Measurements from ENCODE around the gene NR4A3. TPM values are rescaled to one million over a fixed set of nuclear protein-coding genes. Genes with fewer than 3 reads are reported as not detected.
"Not testable (repeated sequence)": the region's sequence is repeated elsewhere in the genome, so short reads cannot be mapped to it uniquely, and the experiment has no call there.

The NR4A3 gene
- total RNA-seq, 4 donors from 2014 or later = 1.8 to 34.0 (median 3.8) TPM

- Histone ChIP-seq H3K9me3 (no peaks in the 10 kb centered on the region), H3K4me3 (no peak overlapping the region), H3K27ac (no peak overlapping the region), H3K27me3 (no peaks in the 10 kb centered on the region), H3K36me3 (peaks cover 0 to 3% of the 10 kb centered on the region in 2 donors), H3K4me1 (no peaks in the 10 kb centered on the region)
- ATAC-seq = no peak
- intact Hi-C loops (cut with DNase I; ENCODE audit: low total_unique reads) = no loop called here
- TF ChIP-seq CTCF (IDR thresholded peaks at IDR 0.05 in 4 of 5, conservative IDR thresholded peaks at IDR 0.05 in 1 of 5) (no peak), POLR2A (IDR thresholded peaks at IDR 0.05) (no peak)
- no peak for DNase-seq
- in situ Hi-C loops (cut with MboI; ENCODE audit: low sequenced_read_pairs in 4 of 4) = no loop called here
These were observed 30.9 kb downstream of the NR4A3 start for GRCh38 chr9:99852617-99853016.

DNA sequence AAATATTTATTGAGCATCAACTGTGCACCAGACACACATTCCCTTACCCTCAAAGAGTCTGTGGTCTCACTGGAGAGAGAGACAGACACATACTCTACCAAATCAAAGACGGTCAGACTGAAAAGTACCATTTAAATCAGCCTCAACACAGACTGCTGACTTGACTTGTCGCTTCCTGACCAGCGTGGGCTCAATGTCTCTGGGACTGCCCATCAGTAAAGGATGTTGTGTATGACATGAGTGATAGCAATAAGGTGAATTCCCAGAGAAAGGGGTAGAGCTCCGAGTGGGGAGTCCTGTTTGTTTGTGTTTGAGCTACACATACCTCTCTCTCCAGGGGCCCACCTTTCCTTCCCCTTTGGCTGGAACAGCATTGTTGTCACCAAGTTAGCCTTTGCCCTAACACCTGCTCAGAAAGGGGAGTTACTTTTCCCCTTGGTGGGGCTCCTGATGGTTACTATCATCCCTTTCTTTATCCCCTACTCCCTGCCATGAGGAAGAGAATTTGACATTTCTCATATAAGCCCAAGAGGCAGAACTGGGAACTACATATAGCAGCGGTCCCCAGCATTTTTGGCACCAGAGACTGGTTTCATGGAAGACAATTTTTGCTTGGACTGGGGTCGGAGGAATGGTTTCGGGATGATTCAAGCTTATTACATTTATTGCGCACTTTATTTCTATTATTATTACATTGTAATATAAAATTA is 33.9 kb downstream of the NR4A3 start:
- peak in 1 of 5 experiments; percentile 14 for TF ChIP-seq CTCF (IDR thresholded peaks at IDR 0.05 in 4 of 5, conservative IDR thresholded peaks at IDR 0.05 in 1 of 5)
- TF ChIP-seq POLR2A (IDR thresholded peaks at IDR 0.05) = no peak
- Histone ChIP-seq H3K4me3 (no peak overlapping the region), H3K27ac (no peak overlapping the region), H3K27me3 (no peaks in the 10 kb centered on the region), H3K36me3 (no peaks in the 10 kb centered on the region), H3K9me3 (no peaks in the 10 kb centered on the region), H3K4me1 (no peaks in the 10 kb centered on the region)
- ATAC-seq = no peak
- no peak for DNase-seq
- in situ Hi-C loops (cut with MboI; ENCODE audit: low sequenced_read_pairs in 4 of 4) (no loop called here), intact Hi-C loops (cut with DNase I; ENCODE audit: low total_unique reads) (no loop called here)

DNA sequence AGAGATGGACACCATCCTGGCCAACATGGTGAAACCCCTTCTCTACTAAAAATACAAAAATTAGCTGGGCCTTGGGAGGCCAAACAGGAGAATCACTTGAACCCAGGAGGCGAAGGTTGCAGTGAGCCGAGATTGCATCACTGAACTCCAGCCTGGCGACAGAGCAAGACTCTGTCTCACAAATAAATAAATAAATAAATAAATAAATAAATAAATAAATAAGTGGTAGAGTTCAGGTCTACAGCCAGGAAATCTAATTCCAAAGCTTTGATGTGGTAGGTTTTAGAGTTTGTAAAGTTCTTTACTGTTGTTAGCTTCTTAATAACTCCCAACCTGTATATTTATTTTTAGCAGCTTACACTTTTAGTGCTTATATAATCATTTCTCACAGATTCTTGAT is 35.9 kb downstream of the NR4A3 start:
- H3K4me1 ChIP-seq; H3K36me3 ChIP-seq; H3K27ac ChIP-seq; H3K4me3 ChIP-seq; H3K9me3 ChIP-seq; H3K27me3 ChIP-seq; DNase-seq; in situ Hi-C loops (cut with MboI; ENCODE audit: low sequenced_read_pairs in 4 of 4); ATAC-seq; intact Hi-C loops (cut with DNase I; ENCODE audit: low total_unique reads): not testable (repeated sequence)

GRCh38 chr9:99858087-99858486 is 36.4 kb downstream of the NR4A3 start:
- no peaks in the 10 kb centered on the region for H3K4me1 ChIP-seq
- DNase-seq (no peak), ATAC-seq (no peak)
- intact Hi-C loops (cut with DNase I; ENCODE audit: low total_unique reads) (no loop called here), in situ Hi-C loops (cut with MboI; ENCODE audit: low sequenced_read_pairs in 4 of 4) (no loop called here)
- H3K4me3 ChIP-seq = no peak overlapping the region
- no peak overlapping the region for H3K27ac ChIP-seq
- no peaks in the 10 kb centered on the region for H3K27me3 ChIP-seq
- no peak for TF ChIP-seq POLR2A (IDR thresholded peaks at IDR 0.05)
- no peak for TF ChIP-seq CTCF (IDR thresholded peaks at IDR 0.05 in 4 of 5, conservative IDR thresholded peaks at IDR 0.05 in 1 of 5)
- no peaks in the 10 kb centered on the region for H3K36me3 ChIP-seq
- H3K9me3 ChIP-seq = no peaks in the 10 kb centered on the region

DNA sequence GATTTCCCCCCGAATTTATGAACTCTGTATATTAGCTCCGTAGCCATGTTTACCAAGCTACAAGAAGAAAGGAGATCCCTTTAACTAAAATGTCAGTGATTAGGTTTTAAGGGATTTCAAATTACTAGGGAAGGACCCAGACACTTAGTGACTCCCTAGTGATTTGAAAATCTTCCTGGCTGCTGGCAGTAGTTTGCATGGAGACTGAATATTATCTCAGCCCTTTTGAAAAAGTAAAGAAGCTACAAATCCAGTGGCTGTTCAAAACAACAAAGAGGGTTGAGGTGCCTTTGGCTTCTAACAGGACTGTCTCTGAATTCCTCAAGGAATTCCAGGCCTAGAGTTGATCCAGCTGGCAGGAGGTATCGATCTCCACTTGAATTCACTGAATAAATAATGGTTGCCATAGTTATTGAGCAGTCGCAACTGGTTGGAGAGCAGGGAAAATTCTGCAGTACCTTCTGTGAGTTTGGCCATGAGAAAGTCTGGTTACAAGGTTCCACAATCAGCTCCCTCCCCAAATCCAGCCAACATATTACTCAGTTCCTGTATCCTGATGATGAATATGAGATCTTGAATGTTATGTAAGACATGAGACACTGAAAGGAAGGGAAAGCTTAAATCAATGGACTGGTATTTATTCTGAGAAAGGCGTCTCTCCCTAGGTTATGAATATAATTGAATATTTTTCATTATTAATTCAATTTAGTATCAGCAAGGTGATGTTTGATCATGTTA is 37.7 kb downstream of the NR4A3 start:
- DNase-seq (no peak), ATAC-seq (no peak)
- intact Hi-C loops (cut with DNase I; ENCODE audit: low total_unique reads) (no loop called here), in situ Hi-C loops (cut with MboI; ENCODE audit: low sequenced_read_pairs in 4 of 4) (no loop called here)
- Histone ChIP-seq H3K27me3 (no peaks in the 10 kb centered on the region), H3K4me1 (no peaks in the 10 kb centered on the region), H3K27ac (no peak overlapping the region), H3K9me3 (no peaks in the 10 kb centered on the region), H3K4me3 (no peak overlapping the region), H3K36me3 (peaks cover 0 to 9% of the 10 kb centered on the region in 2 donors)
- TF ChIP-seq POLR2A (IDR thresholded peaks at IDR 0.05) (no peak), CTCF (IDR thresholded peaks at IDR 0.05 in 4 of 5, conservative IDR thresholded peaks at IDR 0.05 in 1 of 5) (no peak)

Measured in gastrocnemius medialis (tissue), 4 donors.